Uterus (tissue), 2 donors: ENCODE data around the gene TMEM239.

Experiments
- CTCF ChIP-seq, 4 experiments: fragments of 200-600 bp in 2 of 4; fragments of 450-650 bp in 2 of 4; sonication (generic) in 2 of 4; IDR thresholded peaks; one replicate each; pipeline ENCODE4 v1.5.1; 2016 to 2019; ENCODE audit warnings: antibody characterized with exemption in 4 of 4, mild to moderate bottlenecking in 2 of 4, moderate library complexity in 1 of 4
- POLR2A ChIP-seq, 2 donors: fragments of 450-650 bp; IDR thresholded peaks; one replicate each; pipeline ENCODE4 v1.6.1; 2016; ENCODE audit warnings: antibody characterized with exemption in 2 of 2, mild to moderate bottlenecking in 1 of 2, moderate library complexity in 1 of 2

GRCh38 chr20:2833761-2834160, 17.6 kb downstream of the TMEM239 start:
- no peak for TF ChIP-seq CTCF (IDR thresholded peaks at IDR 0.05)
- TF ChIP-seq POLR2A (IDR thresholded peaks at IDR 0.05), result no peak
